ENCODE data around the gene CAMTA1.

DNA sequence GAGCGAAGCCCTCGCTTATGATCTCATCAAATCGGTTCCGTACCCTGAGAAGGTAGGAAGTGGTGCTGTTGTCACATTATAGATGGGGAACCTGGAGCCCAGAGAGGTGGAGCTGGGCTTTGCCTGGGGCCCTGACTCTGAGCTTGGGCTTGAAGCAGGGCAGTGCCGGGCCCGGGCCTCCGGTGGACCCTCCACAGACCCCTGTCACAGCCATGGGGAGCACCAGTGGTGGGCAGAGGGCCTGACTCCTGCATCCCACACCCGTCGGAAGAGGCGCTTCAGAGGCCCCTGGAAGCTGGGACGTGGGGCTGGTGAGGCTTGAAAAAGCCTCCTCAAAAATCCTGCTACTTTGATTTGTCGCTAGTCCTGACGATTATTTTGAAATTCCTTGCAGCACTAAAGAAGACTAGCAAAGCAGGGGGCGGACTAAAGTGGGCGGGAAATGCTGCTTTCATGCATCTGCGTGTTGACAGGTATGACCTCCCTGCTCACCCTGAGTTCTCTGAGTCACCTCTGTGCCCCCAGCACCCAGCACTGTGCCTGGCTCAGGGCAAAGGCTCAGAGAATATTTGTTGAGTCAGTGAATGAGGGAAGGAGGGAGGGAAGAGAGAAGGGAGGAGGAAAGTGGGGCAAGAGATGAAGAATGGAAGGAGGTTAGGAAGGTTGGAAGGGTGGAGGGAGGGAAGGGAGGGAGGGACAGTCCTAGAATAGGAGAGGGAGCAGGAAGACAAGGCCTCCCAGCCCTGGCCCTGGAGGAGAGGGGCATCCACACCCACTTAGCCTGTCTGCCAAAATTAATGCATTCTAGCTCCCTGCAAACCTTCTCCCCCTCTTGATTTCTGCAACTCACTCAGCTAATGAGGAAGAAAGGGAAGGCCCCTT is 723.0 kb downstream of the CAMTA1 start:
- TF ChIP-seq CTCF (IDR thresholded peaks at IDR 0.05; ENCODE audit: insufficient read depth, low read length, poor library complexity, severe bottlenecking) (no peak), EZH2phosphoT487 (conservative IDR thresholded peaks at IDR 0.05; ENCODE audit: low read length) (no peak)

Data from SU-DHL-6 (cell line).